Glutamatergic neuron (in vitro differentiated cells): Measurements from ENCODE around the gene CREB3. TPM values are rescaled to one million over a fixed set of nuclear protein-coding genes. Genes with fewer than 3 reads are reported as not detected.

Experiments used
- DNase-seq: peaks from one replicate; pipeline ENCODE4 v3.0.0; 2022
- H3K27ac Mint-ChIP-seq: one replicate; pipeline ENCODE4 v1.8.0; 2020; ENCODE audit warnings: mild to moderate bottlenecking, mixed read lengths, inconsistent platforms; ENCODE audit not compliant: unreplicated experiment
- H3K27me3 Mint-ChIP-seq: one replicate; pipeline ENCODE4 v1.8.0; 2020; ENCODE audit warnings: mild to moderate bottlenecking, moderate library complexity, mixed read lengths, inconsistent platforms; ENCODE audit not compliant: unreplicated experiment
- H3K36me3 Mint-ChIP-seq: one replicate; pipeline ENCODE4 v1.8.0; 2020; ENCODE audit warnings: mild to moderate bottlenecking, mixed read lengths, inconsistent platforms; ENCODE audit not compliant: unreplicated experiment
- H3K4me1 Mint-ChIP-seq: one replicate; pipeline ENCODE4 v1.8.0; 2020; ENCODE audit warnings: mild to moderate bottlenecking, low read depth, mixed read lengths, inconsistent platforms; ENCODE audit not compliant: unreplicated experiment
- H3K4me3 Mint-ChIP-seq: one replicate; pipeline ENCODE4 v1.8.0; 2020; ENCODE audit warnings: mild to moderate bottlenecking, mixed read lengths, inconsistent platforms; ENCODE audit not compliant: unreplicated experiment
- H3K9me3 Mint-ChIP-seq: one replicate; pipeline ENCODE4 v1.8.0; 2020; ENCODE audit warnings: mild to moderate bottlenecking, moderate library complexity, mixed read lengths, inconsistent platforms; ENCODE audit not compliant: unreplicated experiment
- total RNA-seq: library from RNA; stranded (reverse); fragmentation: NEBNext Ultra II Directional; extraction: Animal tissue kit (Norgen Biotek cat#: 25700); gene quantifications from one replicate; pipeline ENCODE4 v1.2.1, GENCODE V29; 2021; ENCODE audit not compliant: unreplicated experiment
- TF ChIP-seq, protein P1 (sequence below): fragments of 200-600 bp; sonication (generic); IDR thresholded peaks from one replicate; pipeline ENCODE4 v1.5.0; 2021; ENCODE audit not compliant: partially characterized antibody, unreplicated experiment

The CREB3 gene
- total RNA-seq, 1 donor from 2014 or later: 32.0 TPM

DNA sequence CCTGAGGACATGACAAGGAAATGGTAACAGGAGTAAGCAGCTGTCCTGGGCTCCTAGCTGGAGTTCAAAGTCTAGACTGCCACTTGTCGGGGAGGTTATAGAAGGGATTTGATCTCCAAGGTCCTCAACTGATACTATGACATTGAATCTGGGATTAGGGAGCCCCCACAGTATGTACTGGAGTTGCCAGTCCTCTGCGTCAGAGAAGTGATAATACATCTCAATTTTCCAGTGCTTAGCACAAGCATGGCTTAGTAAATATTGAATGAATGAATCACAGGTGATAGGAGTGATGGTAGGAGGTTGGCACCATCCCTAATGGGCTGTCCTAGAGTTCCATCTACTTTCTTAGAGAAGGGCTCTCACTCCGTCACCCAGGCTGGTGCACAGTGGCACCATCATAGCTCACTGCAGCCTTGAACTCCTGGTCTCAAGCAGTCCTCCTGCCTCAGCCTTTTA is 36.5 kb upstream of the CREB3 start:
- peaks cover 5% of the 10 kb centered on the region for H3K9me3 Mint-ChIP-seq
- H3K4me3 Mint-ChIP-seq: no peak overlapping the region
- H3K27me3 Mint-ChIP-seq: peaks cover 8% of the 10 kb centered on the region
- TF ChIP-seq, protein P1, sequence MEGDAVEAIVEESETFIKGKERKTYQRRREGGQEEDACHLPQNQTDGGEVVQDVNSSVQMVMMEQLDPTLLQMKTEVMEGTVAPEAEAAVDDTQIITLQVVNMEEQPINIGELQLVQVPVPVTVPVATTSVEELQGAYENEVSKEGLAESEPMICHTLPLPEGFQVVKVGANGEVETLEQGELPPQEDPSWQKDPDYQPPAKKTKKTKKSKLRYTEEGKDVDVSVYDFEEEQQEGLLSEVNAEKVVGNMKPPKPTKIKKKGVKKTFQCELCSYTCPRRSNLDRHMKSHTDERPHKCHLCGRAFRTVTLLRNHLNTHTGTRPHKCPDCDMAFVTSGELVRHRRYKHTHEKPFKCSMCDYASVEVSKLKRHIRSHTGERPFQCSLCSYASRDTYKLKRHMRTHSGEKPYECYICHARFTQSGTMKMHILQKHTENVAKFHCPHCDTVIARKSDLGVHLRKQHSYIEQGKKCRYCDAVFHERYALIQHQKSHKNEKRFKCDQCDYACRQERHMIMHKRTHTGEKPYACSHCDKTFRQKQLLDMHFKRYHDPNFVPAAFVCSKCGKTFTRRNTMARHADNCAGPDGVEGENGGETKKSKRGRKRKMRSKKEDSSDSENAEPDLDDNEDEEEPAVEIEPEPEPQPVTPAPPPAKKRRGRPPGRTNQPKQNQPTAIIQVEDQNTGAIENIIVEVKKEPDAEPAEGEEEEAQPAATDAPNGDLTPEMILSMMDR: no peak
- no peaks in the 10 kb centered on the region for H3K36me3 Mint-ChIP-seq
- H3K27ac Mint-ChIP-seq: no peak overlapping the region
- H3K4me1 Mint-ChIP-seq: peaks cover 5% of the 10 kb centered on the region
- DNase-seq: no peak

DNA sequence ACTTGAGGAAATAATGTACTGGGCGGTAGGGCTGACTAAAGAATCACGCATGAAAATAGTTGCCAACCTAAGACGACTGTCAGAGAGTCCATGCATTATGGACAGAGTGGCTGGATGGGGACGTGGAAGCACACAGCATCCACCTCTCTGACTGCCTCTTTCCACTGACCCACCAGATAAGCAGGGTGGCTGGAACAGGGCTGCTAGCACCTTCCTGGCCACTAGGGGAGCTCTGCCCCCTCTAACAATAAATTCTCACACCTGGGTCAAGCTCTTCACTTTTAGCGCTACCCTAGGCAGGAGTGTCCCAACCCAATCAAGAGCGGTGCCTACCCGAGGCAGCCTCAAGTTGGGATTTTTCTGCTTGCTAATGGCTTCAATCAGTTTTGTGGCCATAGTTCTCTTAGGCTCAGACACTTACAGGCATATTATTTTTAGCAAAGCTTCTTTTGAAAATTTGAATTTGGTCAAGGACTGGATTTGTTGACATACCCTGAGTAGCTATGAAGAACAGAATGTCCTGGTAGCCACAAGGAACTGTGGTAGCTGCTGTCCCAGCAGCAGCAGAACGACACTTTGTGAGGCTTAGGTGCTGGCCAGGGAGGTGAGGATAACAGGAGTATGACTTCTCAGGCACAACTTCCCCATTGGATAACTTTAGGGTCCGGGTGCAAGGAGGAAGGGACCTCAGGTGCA is 35.8 kb upstream of the CREB3 start:
- peaks cover 3% of the 10 kb centered on the region for H3K4me1 Mint-ChIP-seq

DNA sequence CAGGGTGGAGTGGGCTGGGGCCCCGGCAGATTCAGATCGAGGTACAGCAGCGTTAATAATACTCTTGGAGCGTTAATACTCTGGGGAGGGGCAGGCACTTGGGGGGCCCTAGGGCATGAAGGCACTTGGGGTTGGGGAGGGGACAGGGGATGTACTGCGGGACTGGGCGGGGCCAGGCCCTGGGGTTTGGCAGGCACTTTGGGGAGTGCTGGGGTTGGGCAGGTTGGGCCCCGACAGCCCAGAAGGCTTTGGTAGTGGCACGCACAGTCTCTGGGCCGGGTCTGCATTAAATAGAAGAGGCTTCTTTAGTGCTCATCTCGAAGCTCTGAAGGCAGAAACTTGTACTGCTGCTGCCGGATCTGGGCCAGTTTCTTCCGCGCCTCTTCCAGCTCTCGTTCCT is 35.0 kb upstream of the CREB3 start:
- no peaks in the 10 kb centered on the region for H3K36me3 Mint-ChIP-seq
- H3K4me3 Mint-ChIP-seq: peak overlapping the region; percentile 34
- no peak overlapping the region for H3K27ac Mint-ChIP-seq
- H3K9me3 Mint-ChIP-seq: no peaks in the 10 kb centered on the region
- H3K4me1 Mint-ChIP-seq: no peaks in the 10 kb centered on the region
- no peak for DNase-seq
- H3K27me3 Mint-ChIP-seq: peaks cover 2% of the 10 kb centered on the region
- TF ChIP-seq, protein P1: no peak

More for the DNA sequence above, 35.8 kb upstream of the CREB3 start:
- DNase-seq: peak; percentile 67
- no peaks in the 10 kb centered on the region for H3K36me3 Mint-ChIP-seq
- H3K27me3 Mint-ChIP-seq: peaks cover 4% of the 10 kb centered on the region
- H3K4me3 Mint-ChIP-seq: no peak overlapping the region
- no peak overlapping the region for H3K27ac Mint-ChIP-seq
- TF ChIP-seq, protein P1: peak; percentile 85
- peaks cover 3% of the 10 kb centered on the region for H3K9me3 Mint-ChIP-seq

DNA sequence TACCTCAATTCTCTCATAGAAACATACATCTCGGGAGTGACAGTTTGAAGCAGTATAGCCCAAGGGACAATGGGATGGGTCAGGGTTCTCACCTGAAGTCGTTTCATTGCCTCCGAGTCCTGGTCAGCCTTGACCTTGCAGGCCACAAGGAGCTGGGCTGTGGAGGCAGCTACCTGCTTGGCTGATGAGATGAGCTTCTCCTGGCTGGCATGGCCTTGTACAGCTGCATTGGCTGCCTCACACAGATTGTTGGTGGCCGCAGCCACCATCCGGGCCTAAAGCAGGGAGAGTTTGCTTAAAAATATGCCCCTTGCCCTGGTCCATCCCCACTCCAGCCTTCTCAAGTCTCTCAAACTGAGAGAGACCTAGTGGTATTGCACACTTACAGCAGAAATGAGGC is 34.2 kb upstream of the CREB3 start:
- H3K4me1 Mint-ChIP-seq: no peaks in the 10 kb centered on the region
- TF ChIP-seq, protein P1: no peak
- no peak for DNase-seq
- H3K36me3 Mint-ChIP-seq: no peaks in the 10 kb centered on the region
- H3K9me3 Mint-ChIP-seq: no peaks in the 10 kb centered on the region
- H3K27ac Mint-ChIP-seq: no peak overlapping the region
- H3K27me3 Mint-ChIP-seq: peaks cover 2% of the 10 kb centered on the region
- no peak overlapping the region for H3K4me3 Mint-ChIP-seq

DNA sequence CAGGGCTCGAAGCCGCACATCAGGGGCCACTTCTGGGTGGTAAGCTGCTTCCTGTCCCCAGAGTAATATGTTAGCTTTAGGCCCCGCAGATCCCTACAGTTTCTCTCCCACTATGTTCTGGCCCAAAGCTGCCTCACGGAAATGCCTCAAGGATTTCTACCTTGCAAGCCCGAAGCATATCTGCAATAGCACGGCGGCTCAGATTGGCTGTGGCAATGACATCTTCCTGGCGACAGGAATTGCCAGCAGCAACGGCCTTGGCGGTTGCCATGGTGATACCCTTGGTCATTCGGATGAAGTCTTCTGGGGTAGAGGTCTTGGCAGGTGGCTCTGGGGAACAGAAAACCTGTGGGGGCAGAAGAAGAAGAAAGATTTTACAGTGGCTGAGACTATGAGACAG is 32.4 kb upstream of the CREB3 start:
- no peaks in the 10 kb centered on the region for H3K36me3 Mint-ChIP-seq
- TF ChIP-seq, protein P1: no peak
- H3K9me3 Mint-ChIP-seq: no peaks in the 10 kb centered on the region
- H3K27me3 Mint-ChIP-seq: peaks cover 2% of the 10 kb centered on the region
- H3K27ac Mint-ChIP-seq: no peak overlapping the region
- no peak overlapping the region for H3K4me3 Mint-ChIP-seq
- DNase-seq: no peak
- H3K4me1 Mint-ChIP-seq: no peaks in the 10 kb centered on the region
